Measurements from ENCODE around the gene LRRC2. TPM values are rescaled to one million over a fixed set of nuclear protein-coding genes. Genes with fewer than 3 reads are reported as not detected.

LRRC2 gene
- total and polyA plus RNA-seq, 9 donors = 1.1 to 4.1 (median 2.7) TPM

DNA sequence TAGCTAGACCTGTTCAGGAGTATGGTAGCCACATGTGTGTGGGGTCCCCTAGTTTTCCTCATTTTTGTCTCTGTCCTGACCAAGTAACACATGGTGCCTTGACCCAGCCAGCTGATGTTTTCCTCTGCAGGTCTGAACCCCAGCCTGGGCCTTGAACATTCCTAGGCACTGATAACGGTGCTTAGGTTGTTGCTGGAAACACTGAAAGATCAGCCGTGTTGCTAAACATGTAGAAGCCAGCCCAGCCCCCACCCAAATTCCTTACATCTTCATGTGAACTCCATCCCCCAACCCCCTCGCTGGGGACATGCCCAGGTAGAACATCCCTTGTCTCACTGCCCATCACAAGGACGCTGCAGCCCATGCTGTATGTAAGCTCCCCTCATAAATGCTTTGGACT lies 49.6 kb downstream of the LRRC2 start:
- WGBS (ENCODE audit: insufficient coverage) = 80% methylated on average over 4 of the region's 4 CpGs
- DNase-seq = no peak
- H3K36me3 ChIP-seq (ENCODE audit: control insufficient read depth, insufficient read depth, low read length) = peaks cover 3% of the 10 kb centered on the region
- H3K27me3 ChIP-seq (ENCODE audit: control insufficient read depth, insufficient read depth, low read length) = no peaks in the 10 kb centered on the region
- H3K9me3 ChIP-seq (replicated peaks; ENCODE audit: control insufficient read depth, low read depth, low read length) = no peaks in the 10 kb centered on the region
- no peak overlapping the region for H3K4me3 ChIP-seq (ENCODE audit: low read length)
- no peaks in the 10 kb centered on the region for H3K4me1 ChIP-seq (ENCODE audit: control insufficient read depth, insufficient read depth, low read length)
- H3K27ac ChIP-seq (ENCODE audit: low read length) = no peak overlapping the region

- Histone ChIP-seq H3K4me1 (ENCODE audit: control insufficient read depth, insufficient read depth, low read length) (no peaks in the 10 kb centered on the region), H3K27me3 (ENCODE audit: control insufficient read depth, insufficient read depth, low read length) (no peaks in the 10 kb centered on the region), H3K9me3 (replicated peaks; ENCODE audit: control insufficient read depth, low read depth, low read length) (no peaks in the 10 kb centered on the region), H3K36me3 (ENCODE audit: control insufficient read depth, insufficient read depth, low read length) (no peaks in the 10 kb centered on the region), H3K4me3 (ENCODE audit: low read length) (no peak overlapping the region), H3K27ac (ENCODE audit: low read length) (no peak overlapping the region)
- 40% methylated on average over 1 of the region's 2 CpGs for WGBS (ENCODE audit: insufficient coverage)
- DNase-seq = no peak
These were observed 53.8 kb downstream of the LRRC2 start for GRCh38 chr3:46512191-46512749.

DNA sequence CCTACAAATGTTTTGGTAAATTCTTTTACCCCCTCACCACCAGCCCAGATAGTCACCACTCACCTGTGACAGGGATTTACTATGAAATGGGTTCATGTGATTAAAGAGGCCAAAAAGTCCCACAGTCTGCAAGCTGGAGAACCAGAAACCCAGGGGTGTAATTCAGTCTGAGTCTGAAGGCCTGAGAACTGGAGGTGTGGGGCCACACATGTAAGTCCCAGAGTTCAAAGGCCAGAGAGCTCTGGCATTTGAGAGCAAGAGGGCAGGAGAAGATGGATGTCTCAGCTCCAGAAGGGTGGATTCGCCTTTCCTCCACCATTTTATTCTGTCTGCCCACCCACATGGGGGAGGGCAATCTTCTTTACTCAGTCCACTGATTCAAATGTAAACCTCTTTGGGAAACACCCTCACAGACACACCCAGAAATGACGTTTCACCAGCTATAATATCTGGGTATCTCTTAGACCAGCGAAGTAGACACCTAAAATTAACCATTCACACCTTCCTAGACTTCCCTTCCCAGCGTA lies 56.4 kb downstream of the LRRC2 start:
- H3K4me1 ChIP-seq (ENCODE audit: control insufficient read depth, insufficient read depth, low read length) = peaks cover 2% of the 10 kb centered on the region
- no peak overlapping the region for H3K4me3 ChIP-seq (ENCODE audit: low read length)
- DNase-seq = no peak
- H3K27me3 ChIP-seq (ENCODE audit: control insufficient read depth, insufficient read depth, low read length) = no peaks in the 10 kb centered on the region
- H3K27ac ChIP-seq (ENCODE audit: low read length) = no peak overlapping the region
- no peaks in the 10 kb centered on the region for H3K9me3 ChIP-seq (replicated peaks; ENCODE audit: control insufficient read depth, low read depth, low read length)
- no peaks in the 10 kb centered on the region for H3K36me3 ChIP-seq (ENCODE audit: control insufficient read depth, insufficient read depth, low read length)
- WGBS (ENCODE audit: insufficient coverage) = 53% methylated on average over 3 of the region's 4 CpGs

- no peaks in the 10 kb centered on the region for H3K36me3 ChIP-seq (ENCODE audit: control insufficient read depth, insufficient read depth, low read length)
- no peaks in the 10 kb centered on the region for H3K9me3 ChIP-seq (replicated peaks; ENCODE audit: control insufficient read depth, low read depth, low read length)
- no peaks in the 10 kb centered on the region for H3K27me3 ChIP-seq (ENCODE audit: control insufficient read depth, insufficient read depth, low read length)
- no peak overlapping the region for H3K27ac ChIP-seq (ENCODE audit: low read length)
- DNase-seq = no peak
- H3K4me1 ChIP-seq (ENCODE audit: control insufficient read depth, insufficient read depth, low read length) = peaks cover 2% of the 10 kb centered on the region
- WGBS (ENCODE audit: insufficient coverage) = 36% methylated on average over 2 of the region's 4 CpGs
- H3K4me3 ChIP-seq (ENCODE audit: low read length) = no peak overlapping the region
These were observed 57.1 kb downstream of the LRRC2 start for GRCh38 chr3:46508850-46509591.

DNA sequence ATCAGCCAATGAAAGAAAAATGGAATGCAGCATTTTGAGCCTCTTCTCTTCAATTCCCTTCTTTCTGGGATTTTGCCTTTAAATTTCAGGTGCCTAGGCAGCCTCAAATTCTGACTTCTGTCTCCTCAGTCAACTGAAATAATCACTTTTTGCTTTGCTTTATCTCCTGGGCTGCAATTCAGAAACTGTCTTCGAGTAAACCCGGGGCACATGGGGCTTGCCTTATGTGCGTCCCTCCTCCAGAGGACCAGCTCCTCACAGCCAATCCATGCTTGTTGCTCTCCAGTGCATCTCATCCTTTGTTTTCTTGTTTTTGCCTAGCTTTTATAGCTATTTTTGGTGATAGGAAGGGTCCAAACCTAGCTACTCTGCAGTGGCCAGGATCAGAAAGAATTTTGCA lies 59.6 kb downstream of the LRRC2 start:
- Histone ChIP-seq H3K27me3 (ENCODE audit: control insufficient read depth, insufficient read depth, low read length) (no peaks in the 10 kb centered on the region), H3K27ac (ENCODE audit: low read length) (no peak overlapping the region), H3K4me3 (ENCODE audit: low read length) (no peak overlapping the region), H3K36me3 (ENCODE audit: control insufficient read depth, insufficient read depth, low read length) (no peaks in the 10 kb centered on the region), H3K9me3 (replicated peaks; ENCODE audit: control insufficient read depth, low read depth, low read length) (no peaks in the 10 kb centered on the region), H3K4me1 (ENCODE audit: control insufficient read depth, insufficient read depth, low read length) (peaks cover 25% of the 10 kb centered on the region)
- WGBS (ENCODE audit: insufficient coverage) = no CpG with 5 or more reads among the region's 3 CpGs
- no peak for DNase-seq

DNA sequence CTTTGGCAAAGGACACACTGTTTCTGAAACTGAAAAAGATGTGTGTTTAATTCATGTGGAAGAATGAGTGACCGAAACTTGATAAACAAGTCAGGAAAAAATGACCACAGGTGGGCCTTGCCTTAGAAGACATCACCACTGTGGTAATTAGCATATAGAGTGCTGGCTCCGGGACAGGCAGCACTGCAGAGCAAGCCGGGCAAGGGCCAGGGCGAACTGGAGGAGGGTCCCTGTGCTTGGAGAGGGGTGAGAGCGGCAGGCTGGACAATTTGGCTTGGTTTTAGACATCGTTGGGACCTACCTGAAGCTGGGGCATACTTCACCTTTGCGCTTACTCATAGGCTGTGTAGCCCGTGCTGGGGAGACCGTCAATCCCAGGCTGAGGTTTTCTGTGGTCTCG lies 60.1 kb downstream of the LRRC2 start:
- Histone ChIP-seq H3K27ac (ENCODE audit: low read length) (no peak overlapping the region), H3K9me3 (replicated peaks; ENCODE audit: control insufficient read depth, low read depth, low read length) (no peaks in the 10 kb centered on the region), H3K36me3 (ENCODE audit: control insufficient read depth, insufficient read depth, low read length) (no peaks in the 10 kb centered on the region), H3K4me3 (ENCODE audit: low read length) (no peak overlapping the region), H3K4me1 (ENCODE audit: control insufficient read depth, insufficient read depth, low read length) (peaks cover 30% of the 10 kb centered on the region), H3K27me3 (ENCODE audit: control insufficient read depth, insufficient read depth, low read length) (no peaks in the 10 kb centered on the region)
- 80% methylated on average over 10 of the region's 10 CpGs for WGBS (ENCODE audit: insufficient coverage)
- no peak for DNase-seq

DNA sequence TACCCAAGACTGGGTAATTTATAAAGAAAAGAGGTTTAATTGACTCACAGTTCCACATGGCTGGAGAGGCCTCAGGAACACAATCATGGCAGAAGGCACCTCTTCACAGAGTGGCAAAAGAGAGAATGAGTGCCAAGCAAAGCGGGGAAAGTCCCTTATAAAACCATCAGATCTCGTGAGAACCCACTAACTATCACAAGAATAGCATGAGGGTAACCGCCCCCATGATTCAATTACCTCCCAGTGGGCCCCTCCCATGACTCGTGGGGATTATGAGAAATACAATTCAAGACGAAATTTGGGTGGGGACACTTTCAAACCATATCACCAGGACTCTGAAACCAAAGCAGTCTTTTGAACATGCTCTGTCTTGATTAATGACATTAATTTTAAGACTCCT lies 61.3 kb downstream of the LRRC2 start:
- no peak overlapping the region for H3K27ac ChIP-seq (ENCODE audit: low read length)
- WGBS (ENCODE audit: insufficient coverage) = no CpG with 5 or more reads among the region's 5 CpGs

DNA sequence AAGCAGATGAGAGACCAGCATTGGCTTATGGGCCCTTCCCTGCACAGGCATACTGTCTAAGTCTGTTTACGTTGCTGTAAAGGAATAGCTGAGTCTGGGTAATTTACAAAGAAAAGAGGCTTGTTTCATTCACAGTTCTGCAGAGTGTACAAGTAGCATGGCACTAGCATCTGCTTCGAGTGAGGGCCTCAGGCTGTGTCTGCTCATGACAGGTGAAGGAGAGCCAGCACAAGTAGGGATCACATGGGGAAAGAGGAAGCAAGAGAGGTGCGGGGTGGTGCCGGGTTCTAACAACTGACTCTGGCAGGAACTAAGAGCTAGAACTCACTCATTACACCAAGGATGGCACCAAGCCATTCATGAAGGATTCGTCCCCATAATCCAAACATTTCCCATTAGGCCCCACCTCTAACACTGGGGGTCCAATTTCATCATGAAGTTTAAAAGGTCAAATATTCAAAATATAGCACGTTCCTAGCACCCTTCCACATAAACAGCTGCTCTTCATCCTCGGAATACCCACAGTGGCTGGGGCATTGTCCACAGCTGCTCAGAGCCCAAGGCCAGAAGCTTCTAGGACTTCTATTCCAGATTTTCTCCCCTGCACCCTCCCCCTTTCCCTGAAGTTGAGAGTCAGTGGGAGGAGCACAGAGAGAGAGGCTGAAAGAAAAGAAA lies 62.8 kb downstream of the LRRC2 start:
- H3K27ac ChIP-seq (ENCODE audit: low read length) = peak overlapping the region; percentile 67
- 43% methylated on average over 5 of the region's 7 CpGs for WGBS (ENCODE audit: insufficient coverage)

More for the DNA sequence above, 61.3 kb downstream of the LRRC2 start:
- H3K36me3 ChIP-seq (ENCODE audit: control insufficient read depth, insufficient read depth, low read length) = no peaks in the 10 kb centered on the region
- no peaks in the 10 kb centered on the region for H3K9me3 ChIP-seq (replicated peaks; ENCODE audit: control insufficient read depth, low read depth, low read length)
- no peaks in the 10 kb centered on the region for H3K27me3 ChIP-seq (ENCODE audit: control insufficient read depth, insufficient read depth, low read length)
- H3K4me1 ChIP-seq (ENCODE audit: control insufficient read depth, insufficient read depth, low read length) = peaks cover 35% of the 10 kb centered on the region
- no peak for DNase-seq
- no peak overlapping the region for H3K4me3 ChIP-seq (ENCODE audit: low read length)

GRCh38 chr3:46501702-46502101 lies 64.4 kb downstream of the LRRC2 start:
- WGBS (ENCODE audit: insufficient coverage) = 40% methylated on average over 2 of the region's 4 CpGs
- Histone ChIP-seq H3K4me3 (ENCODE audit: low read length) (no peak overlapping the region), H3K9me3 (replicated peaks; ENCODE audit: control insufficient read depth, low read depth, low read length) (no peaks in the 10 kb centered on the region), H3K27ac (ENCODE audit: low read length) (no peak overlapping the region), H3K36me3 (ENCODE audit: control insufficient read depth, insufficient read depth, low read length) (no peaks in the 10 kb centered on the region), H3K4me1 (ENCODE audit: control insufficient read depth, insufficient read depth, low read length) (peaks cover 42% of the 10 kb centered on the region), H3K27me3 (ENCODE audit: control insufficient read depth, insufficient read depth, low read length) (peaks cover 3% of the 10 kb centered on the region)
- DNase-seq = peak; percentile 30

More for the DNA sequence above, 62.8 kb downstream of the LRRC2 start:
- Histone ChIP-seq H3K4me3 (ENCODE audit: low read length) (no peak overlapping the region), H3K4me1 (ENCODE audit: control insufficient read depth, insufficient read depth, low read length) (peaks cover 42% of the 10 kb centered on the region), H3K27me3 (ENCODE audit: control insufficient read depth, insufficient read depth, low read length) (no peaks in the 10 kb centered on the region), H3K9me3 (replicated peaks; ENCODE audit: control insufficient read depth, low read depth, low read length) (no peaks in the 10 kb centered on the region), H3K36me3 (ENCODE audit: control insufficient read depth, insufficient read depth, low read length) (no peaks in the 10 kb centered on the region)
- DNase-seq = peak; percentile 54
